ENCODE measurements around the gene TCHP. TPM values are rescaled to one million over a fixed set of nuclear protein-coding genes. Genes with fewer than 3 reads are reported as not detected.

The TCHP gene
- total RNA-seq, 1 experiment from 2014 or later, result 13.3 TPM

GRCh38 chr12:109946505-109946904 lies 46.4 kb downstream of the TCHP start:
- Mint-ChIP-seq H3K9me3 (no peaks in the 10 kb centered on the region), H3K27ac (peak overlapping the region; percentile 85 to 92 (median 88)), H3K27me3 (ENCODE audit: low read depth) (no peaks in the 10 kb centered on the region), H3K36me3 (ENCODE audit: insufficient read depth in 1 of 3, low read depth in 3 of 3) (peaks cover 0 to 29% (median 16%) of the 10 kb centered on the region in 3 experiments; a peak in 4 of 7 replicates), H3K4me3 (peak overlapping the region in 1 of 2 experiments; percentile 33; a peak in 3 of 5 replicates), H3K4me1 (peaks cover 26 to 30% of the 10 kb centered on the region in 2 experiments)
- no peak overlapping the region for H4K91ac ChIP-seq (ENCODE audit: insufficient read length, low read depth, low read length)
- no peak overlapping the region for H2BK12ac ChIP-seq (ENCODE audit: insufficient read length, low read depth, low read length)
- H2AK5ac ChIP-seq (ENCODE audit: insufficient read length, low read length), result no peak overlapping the region
- peaks cover 3% of the 10 kb centered on the region for H3K23me2 ChIP-seq (ENCODE audit: insufficient read length, low read depth, low read length, poor library complexity, severe bottlenecking)
- no peaks in the 10 kb centered on the region for H3K9me3 ChIP-seq (ENCODE audit: control insufficient read depth, low read depth, low read length)
- no peaks in the 10 kb centered on the region for H3K79me2 ChIP-seq (ENCODE audit: insufficient read depth, low read length)
- H3K9ac ChIP-seq (ENCODE audit: extremely low read depth, insufficient read length, low read length), result no peak overlapping the region
- H3K14ac ChIP-seq (ENCODE audit: insufficient read depth, low read length), result no peak overlapping the region
- peak; percentile 80 for DNase-seq
- H3K79me1 ChIP-seq (ENCODE audit: insufficient read depth, low read depth, low read length, poor library complexity, severe bottlenecking), result no peaks in the 10 kb centered on the region
- no peak overlapping the region for H4K8ac ChIP-seq (replicated peaks; ENCODE audit: insufficient read length, low read depth, low read length)
- H3K18ac ChIP-seq (ENCODE audit: insufficient read length, low read depth, low read length), result no peak overlapping the region
- H3K4me1 ChIP-seq (ENCODE audit: insufficient read depth, low read length), result peaks cover 9% of the 10 kb centered on the region; the same call in 1 of the 2 replicates
- H4K20me1 ChIP-seq (ENCODE audit: control insufficient read depth, insufficient read depth, insufficient read length), result no peaks in the 10 kb centered on the region
- H3K27me3 ChIP-seq (ENCODE audit: insufficient read depth, low read length), result no peaks in the 10 kb centered on the region
- TF ChIP-seq, protein P1, sequence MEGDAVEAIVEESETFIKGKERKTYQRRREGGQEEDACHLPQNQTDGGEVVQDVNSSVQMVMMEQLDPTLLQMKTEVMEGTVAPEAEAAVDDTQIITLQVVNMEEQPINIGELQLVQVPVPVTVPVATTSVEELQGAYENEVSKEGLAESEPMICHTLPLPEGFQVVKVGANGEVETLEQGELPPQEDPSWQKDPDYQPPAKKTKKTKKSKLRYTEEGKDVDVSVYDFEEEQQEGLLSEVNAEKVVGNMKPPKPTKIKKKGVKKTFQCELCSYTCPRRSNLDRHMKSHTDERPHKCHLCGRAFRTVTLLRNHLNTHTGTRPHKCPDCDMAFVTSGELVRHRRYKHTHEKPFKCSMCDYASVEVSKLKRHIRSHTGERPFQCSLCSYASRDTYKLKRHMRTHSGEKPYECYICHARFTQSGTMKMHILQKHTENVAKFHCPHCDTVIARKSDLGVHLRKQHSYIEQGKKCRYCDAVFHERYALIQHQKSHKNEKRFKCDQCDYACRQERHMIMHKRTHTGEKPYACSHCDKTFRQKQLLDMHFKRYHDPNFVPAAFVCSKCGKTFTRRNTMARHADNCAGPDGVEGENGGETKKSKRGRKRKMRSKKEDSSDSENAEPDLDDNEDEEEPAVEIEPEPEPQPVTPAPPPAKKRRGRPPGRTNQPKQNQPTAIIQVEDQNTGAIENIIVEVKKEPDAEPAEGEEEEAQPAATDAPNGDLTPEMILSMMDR (conservative IDR thresholded peaks at IDR 0.05), result no peak
- H2BK20ac ChIP-seq (ENCODE audit: low read depth, low read length, poor library complexity, severe bottlenecking), result no peak overlapping the region
- H2BK120ac ChIP-seq (ENCODE audit: low read depth, low read length, poor library complexity, severe bottlenecking), result no peak overlapping the region
- no peak overlapping the region for H2AFZ ChIP-seq (ENCODE audit: low read length)
- H4K5ac ChIP-seq (ENCODE audit: insufficient read length, low read depth, low read length), result no peak overlapping the region
- H3K4me2 ChIP-seq (ENCODE audit: insufficient read depth, insufficient read length, low read length), result peak overlapping the region; percentile 2
- WGBS (ENCODE audit: extremely low coverage, insufficient read length, low lambda C conversion rate), result no CpG with 5 or more reads among the region's 5 CpGs
- no peak overlapping the region for H3K4ac ChIP-seq (ENCODE audit: low read depth, low read length)
- peak overlapping the region; percentile 44 for H3K27ac ChIP-seq (ENCODE audit: insufficient read length, low read depth, low read length)
- no peak overlapping the region for H2BK5ac ChIP-seq (ENCODE audit: insufficient read length, low read length)
- H2BK15ac ChIP-seq (ENCODE audit: low read depth, low read length), result no peak overlapping the region
- H3K56ac ChIP-seq (ENCODE audit: insufficient read length, low read depth, low read length), result no peak overlapping the region
- H3K23ac ChIP-seq (ENCODE audit: insufficient read length, low read depth, low read length), result no peak overlapping the region
- no peak overlapping the region for H3T11ph ChIP-seq (ENCODE audit: low read length)

All from H9 (cell line).